ENCODE data around the gene NEGR1. TPM values are rescaled to one million over a fixed set of nuclear protein-coding genes. Genes with fewer than 3 reads are reported as not detected.
"Not testable (repeated sequence)": the region's sequence is repeated elsewhere in the genome, so short reads cannot be mapped to it uniquely, and the experiment has no call there.

Gene NEGR1
- total RNA-seq, 1 donor from 2014 or later: 34.7 TPM

DNA sequence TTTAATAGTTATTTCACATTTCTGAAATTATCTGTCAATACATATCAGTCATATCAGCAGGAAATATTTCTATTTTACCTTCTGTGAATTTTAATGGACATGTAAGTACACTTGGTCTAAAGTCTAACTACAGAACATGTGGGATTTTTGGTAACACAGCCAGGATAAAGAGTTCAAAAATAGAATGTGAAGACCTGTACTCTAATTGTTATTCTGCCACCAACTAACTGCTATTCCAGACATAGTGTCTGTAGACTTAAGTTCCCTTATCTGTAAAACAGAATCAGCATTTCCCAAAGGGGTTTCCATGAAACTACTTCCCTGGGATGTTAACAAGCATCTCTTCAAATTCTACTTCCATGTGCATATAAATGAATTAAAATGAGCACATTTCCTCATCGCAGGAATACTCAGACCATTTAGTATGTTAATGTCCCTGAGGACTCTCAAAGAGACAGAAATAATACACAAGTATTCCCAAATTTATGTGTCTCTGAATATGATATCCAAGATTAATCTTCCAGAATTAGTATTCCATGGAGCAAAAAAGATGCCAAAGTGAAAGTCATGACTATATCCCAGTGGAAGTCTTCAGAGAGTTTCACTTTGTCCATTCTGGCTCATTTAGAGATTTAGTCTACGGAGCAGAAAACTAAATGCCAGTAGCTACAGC is 325.6 kb downstream of the NEGR1 start:
- no peak for DNase-seq (ENCODE audit: low spot score)

- no peak for DNase-seq (ENCODE audit: low spot score)
These were observed 331.8 kb downstream of the NEGR1 start for GRCh38 chr1:71950579-71950978.

- no peak for DNase-seq (ENCODE audit: low spot score)
These were observed 332.7 kb downstream of the NEGR1 start for GRCh38 chr1:71949681-71950080.

GRCh38 chr1:71948561-71948960 is 333.8 kb downstream of the NEGR1 start:
- no peak for DNase-seq (ENCODE audit: low spot score)

DNA sequence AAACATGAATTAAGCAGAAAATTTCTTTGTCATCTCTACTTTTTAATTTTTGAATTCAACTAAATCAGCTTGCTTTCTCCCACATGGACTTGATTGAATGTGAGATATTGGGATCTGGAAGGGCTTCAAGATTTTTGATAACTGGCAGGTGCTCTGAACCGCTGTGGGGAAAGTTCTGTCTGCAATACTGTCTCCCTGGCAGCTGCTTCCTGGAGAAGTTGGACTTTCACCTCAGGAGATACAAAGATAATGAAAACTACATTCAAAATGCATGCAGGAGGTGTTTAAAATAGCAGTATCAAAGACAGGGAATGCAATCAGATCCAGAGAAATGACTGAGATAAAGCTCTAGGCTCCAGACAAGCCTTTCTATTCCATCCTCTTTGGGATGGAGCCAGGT is 338.3 kb downstream of the NEGR1 start:
- no peak for DNase-seq (ENCODE audit: low spot score)

- DNase-seq (ENCODE audit: low spot score): no peak
These were observed 342.1 kb downstream of the NEGR1 start for GRCh38 chr1:71940261-71940660.

- DNase-seq (ENCODE audit: low spot score): no peak
These were observed 351.8 kb downstream of the NEGR1 start for GRCh38 chr1:71930511-71930910.

GRCh38 chr1:71921935-71922559 is 360.3 kb downstream of the NEGR1 start:
- DNase-seq (ENCODE audit: low spot score): no peak

DNA sequence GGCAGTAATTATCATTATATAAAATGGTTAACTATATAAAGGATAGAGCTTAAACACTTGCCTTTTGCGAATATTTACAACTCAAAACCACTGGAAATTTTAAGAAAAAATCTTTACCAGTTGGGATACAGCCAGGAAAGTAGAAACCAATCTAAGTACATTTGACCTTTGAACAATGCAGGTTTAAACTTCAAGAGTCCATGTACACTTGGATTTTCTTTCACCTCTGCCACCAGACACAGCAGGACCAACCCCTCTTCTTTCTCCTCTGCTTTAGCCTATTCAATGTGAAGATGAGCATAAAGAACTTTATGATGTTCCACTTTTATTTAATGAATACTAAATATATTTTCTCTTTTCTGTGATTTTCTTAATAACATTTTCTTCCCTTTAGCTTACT is 361.1 kb downstream of the NEGR1 start:
- no peak for DNase-seq (ENCODE audit: low spot score)

DNA sequence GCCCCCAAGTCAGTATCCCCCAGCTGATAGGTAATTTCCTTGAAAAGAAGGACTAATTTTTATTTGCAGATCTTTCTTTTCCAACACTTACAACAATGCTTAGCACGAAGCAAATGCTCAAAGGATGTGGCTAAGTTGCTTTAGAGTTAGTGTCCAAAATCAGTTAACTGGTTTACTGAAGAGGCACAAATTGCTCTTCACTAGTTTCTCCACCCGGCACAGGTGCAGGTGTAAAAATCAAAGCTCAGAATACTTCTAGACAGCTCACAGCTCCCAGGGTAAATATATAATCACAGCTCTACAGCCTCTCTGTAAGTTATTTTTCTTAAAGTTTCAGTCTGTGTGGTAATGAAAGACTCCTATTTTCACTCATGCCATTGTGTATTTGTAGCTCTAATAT is 361.8 kb downstream of the NEGR1 start:
- DNase-seq (ENCODE audit: low spot score): no peak

GRCh38 chr1:71919811-71920509 is 362.4 kb downstream of the NEGR1 start:
- DNase-seq (ENCODE audit: low spot score): no peak

DNA sequence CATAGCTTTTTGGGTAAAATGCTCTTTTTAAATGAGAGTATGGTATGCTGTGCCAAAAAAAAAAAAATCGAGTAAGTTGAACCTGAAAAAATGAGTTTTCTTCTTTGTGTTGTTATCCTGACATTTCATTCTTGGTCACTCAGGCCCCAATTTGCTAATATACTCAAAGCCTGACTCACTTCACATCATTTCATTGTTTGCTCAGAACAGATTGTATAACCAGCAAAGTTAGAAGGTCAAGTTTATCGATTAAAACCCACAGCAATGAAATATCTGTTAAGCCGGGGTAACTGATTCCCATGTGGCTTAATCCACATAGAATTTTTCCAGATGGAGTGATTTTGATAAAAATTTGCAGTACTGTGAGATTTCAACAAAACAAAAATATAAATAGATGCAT is 363.7 kb downstream of the NEGR1 start:
- DNase-seq (ENCODE audit: low spot score): no peak

DNA sequence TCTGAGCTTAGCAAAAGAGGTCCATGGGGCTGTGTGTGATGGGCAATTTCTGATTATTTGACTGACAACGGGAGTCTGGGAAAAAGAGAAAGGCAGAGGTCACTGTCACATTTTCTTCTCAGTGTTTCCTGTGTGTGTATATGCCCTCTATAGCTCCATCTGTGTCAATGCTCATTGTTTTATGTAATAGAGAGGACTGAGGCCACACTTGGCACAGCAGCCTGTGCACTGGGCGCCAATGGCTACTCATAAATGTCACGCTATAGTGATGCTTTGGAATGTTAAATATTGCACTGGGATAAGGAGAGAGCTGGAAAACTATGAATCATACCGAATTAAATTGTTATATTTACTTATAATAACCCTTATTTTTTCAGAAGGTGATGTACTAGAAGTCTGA is 365.4 kb downstream of the NEGR1 start:
- DNase-seq (ENCODE audit: low spot score): no peak

- DNase-seq (ENCODE audit: low spot score): no peak
These were observed 367.7 kb downstream of the NEGR1 start for GRCh38 chr1:71914626-71915025.

- DNase-seq (ENCODE audit: low spot score): no peak
These were observed 373.4 kb downstream of the NEGR1 start for GRCh38 chr1:71908871-71909390.

DNA sequence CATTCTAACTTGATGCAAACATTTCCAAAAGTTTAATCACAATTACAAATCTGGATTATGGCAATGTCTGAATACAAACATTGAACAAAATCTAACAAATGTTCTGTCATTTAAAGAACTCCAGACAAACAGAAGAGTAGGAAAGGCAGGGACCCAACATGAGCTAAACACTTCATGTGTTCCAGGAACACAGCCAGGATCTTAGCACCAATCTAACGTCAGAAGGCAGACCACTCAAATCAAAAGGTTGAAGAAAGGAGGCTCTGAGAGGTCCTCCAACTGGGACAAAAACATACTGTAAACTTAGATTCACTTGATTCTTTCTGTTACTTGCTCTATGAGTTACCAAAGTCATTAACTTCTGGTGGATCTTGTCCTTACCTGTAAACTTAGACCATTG is 374.0 kb downstream of the NEGR1 start:
- DNase-seq (ENCODE audit: low spot score): no peak

- DNase-seq (ENCODE audit: low spot score): no peak
These were observed 382.5 kb downstream of the NEGR1 start for GRCh38 chr1:71899881-71900280.

- DNase-seq (ENCODE audit: low spot score): not testable (repeated sequence)
These were observed 394.2 kb downstream of the NEGR1 start for GRCh38 chr1:71888166-71888565.

DNA sequence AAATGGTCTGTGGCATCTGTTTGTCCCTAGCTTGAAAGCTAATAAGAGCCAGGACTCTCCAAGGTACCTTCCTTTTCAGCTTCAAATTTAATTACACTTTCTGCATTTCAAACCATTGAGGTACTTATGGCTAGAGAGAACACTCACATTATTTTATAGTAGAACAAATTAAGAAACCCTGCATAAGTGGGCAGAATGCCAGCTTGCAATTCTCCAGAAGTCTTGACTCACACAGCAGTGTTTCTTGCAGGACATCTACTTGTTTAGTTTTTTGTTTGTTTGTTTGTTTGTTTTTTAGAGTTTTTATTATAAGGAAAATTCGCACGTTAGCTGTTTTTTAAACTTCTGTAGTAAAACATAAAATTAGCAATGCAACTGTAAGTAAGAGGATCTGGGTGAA is 397.2 kb downstream of the NEGR1 start:
- no peak for DNase-seq (ENCODE audit: low spot score)

DNA sequence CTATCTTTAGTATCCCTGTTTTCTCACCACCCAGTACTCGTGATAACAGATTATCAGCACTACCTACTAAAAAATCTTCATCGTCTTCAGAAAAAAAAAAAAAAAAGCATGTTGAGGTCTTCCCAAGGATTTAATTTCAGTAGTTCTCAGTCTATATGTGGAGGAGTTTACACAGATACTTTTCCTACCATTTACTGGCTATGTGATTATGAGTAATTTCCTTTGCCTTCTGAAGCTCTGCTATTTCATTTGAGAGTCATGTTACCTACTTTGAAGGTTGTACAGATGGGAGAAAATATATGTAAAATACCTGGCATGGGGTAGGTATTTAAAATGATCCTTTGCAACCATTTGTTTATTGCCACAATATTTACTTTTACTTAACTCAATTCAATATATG is 399.7 kb downstream of the NEGR1 start:
- DNase-seq (ENCODE audit: low spot score): no peak

DNA sequence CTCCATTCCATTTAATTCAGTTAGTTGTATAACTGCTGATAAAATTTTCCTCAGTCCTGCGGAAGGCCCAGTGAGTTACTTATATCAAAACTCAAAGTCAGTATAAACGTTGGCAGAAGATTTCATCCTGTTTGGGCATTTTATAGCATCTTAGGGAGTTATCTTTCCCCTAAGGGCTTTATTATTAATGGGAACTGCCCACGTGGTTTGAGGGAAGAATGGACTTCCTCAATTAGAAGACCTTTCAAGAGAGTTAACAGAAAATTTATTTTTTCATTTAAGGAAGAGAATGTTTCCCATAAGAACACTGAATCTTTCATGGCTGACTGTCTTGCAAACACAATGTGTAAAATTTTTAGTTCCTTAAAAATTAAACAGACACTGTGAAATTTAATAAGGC is 400.1 kb downstream of the NEGR1 start:
- no peak for DNase-seq (ENCODE audit: low spot score)

- DNase-seq (ENCODE audit: low spot score): no peak
These were observed 400.7 kb downstream of the NEGR1 start for GRCh38 chr1:71881611-71882010.
